Measurements from ENCODE around the gene BNIP5. TPM values are rescaled to one million over a fixed set of nuclear protein-coding genes. Genes with fewer than 3 reads are reported as not detected.
A peak's percentile ranks its signal among the peaks of the same experiment; 100 is the strongest.

BNIP5 gene
- not detected for total RNA-seq

DNA sequence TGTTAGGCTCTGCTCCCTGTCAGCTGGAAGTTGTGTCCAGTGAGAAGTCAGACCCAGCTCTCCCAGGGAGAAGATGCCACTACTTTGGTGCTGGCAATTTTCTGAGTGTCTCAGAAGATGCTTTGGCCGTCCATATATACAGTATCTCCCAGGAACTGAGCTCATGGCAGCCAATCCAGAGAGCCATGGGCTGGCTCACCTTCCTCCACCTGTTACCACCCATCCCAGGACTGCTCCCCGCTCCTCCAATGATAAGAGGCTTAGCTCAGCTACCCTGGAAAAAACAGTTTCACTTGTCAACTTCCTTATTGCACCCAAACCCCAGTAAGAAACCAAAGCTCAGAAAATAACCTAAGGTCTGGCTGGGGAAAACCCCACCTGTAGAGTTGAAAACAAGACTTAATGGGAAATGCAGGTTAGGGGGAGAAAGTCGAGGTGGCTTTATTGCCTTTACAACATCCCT lies at the start of gene BNIP5:
BNIP5 (minus strand) TSS at position 110 of the 463 bp plus-strand sequence. CDS start 6,198 bp downstream, outside the sequence.
- Mint-ChIP-seq H3K36me3 (no peaks in the 10 kb centered on the region), H3K9me3 (ENCODE audit: low read depth) (no peaks in the 10 kb centered on the region), H3K4me3 (no peak within 1 kb of the TSS), H3K27me3 (peaks cover 66% of the 10 kb centered on the region), H3K4me1 (peaks cover 22% of the 10 kb centered on the region), H3K27ac (no peak within 1 kb of the TSS)
- no peak for DNase-seq
- CTCF ChIA-PET = interaction anchor here (0.5 to 6.7 kb wide), 2 partner anchors 23 to 37 kb away, joined by 3 to 91 read pairs; no protein-coding TSS in a partner anchor
- no peak for ATAC-seq

DNA sequence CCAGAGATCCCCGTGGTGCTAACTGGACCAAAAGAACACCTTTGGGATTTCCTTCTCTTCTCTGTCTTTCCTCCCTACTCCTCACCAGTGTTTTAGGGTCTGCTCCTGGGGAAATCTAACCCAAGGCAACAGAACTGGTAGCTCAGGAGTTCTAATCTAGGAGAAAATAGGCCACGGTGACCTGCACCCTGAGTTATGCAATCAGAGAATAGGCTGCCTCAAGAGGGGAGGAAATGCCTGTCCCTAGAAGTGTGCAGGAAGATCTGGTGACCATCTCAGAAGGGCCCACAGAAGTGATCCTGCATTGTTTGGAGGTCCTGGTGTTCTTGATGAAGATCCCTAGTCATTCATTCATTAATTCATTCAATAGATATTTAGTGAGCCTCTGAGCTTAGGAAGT lies 47.4 kb upstream of the BNIP5 start:
- H3K27ac Mint-ChIP-seq = peak overlapping the region; percentile 54
- CTCF ChIA-PET = interaction anchor here (1.1 kb wide), 1 partner anchor 82 kb away, joined by 3 read pairs; no protein-coding TSS in a partner anchor

DNA sequence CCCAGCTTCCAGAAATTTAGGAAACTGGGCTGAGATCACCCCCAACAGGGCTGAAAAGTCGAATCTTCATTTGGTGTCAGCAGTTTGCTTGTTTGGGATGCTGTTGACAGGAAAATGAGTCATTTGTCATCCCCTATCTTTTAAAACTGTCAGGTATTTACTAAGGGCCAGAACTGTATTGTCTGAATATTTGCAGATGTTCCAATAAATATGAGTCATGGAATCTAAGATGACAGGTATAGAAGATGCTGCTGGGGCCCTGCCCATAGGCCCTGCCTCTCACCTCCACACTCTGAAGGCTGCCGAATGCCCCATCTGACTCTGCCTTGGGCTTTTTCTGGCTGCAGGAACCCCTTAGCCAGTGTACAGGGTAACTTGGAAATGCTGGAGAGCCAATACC lies 46.9 kb upstream of the BNIP5 start:
- Mint-ChIP-seq H3K9me3 (ENCODE audit: low read depth) (no peaks in the 10 kb centered on the region), H3K4me3 (no peak overlapping the region), H3K27me3 (peaks cover 11% of the 10 kb centered on the region), H3K27ac (peak overlapping the region; percentile 54), H3K36me3 (peaks cover 24% of the 10 kb centered on the region), H3K4me1 (peaks cover 68% of the 10 kb centered on the region)
- DNase-seq (peak; percentile 51), ATAC-seq (peak; percentile 37)
- CTCF ChIA-PET = no interaction called here

More for the DNA sequence above, 47.4 kb upstream of the BNIP5 start:
- Mint-ChIP-seq H3K27me3 (peaks cover 11% of the 10 kb centered on the region), H3K9me3 (ENCODE audit: low read depth) (no peaks in the 10 kb centered on the region), H3K36me3 (peaks cover 24% of the 10 kb centered on the region), H3K4me3 (no peak overlapping the region), H3K4me1 (peaks cover 63% of the 10 kb centered on the region)
- no peak for ATAC-seq
- no peak for DNase-seq

- DNase-seq (no peak), ATAC-seq (no peak)
- Mint-ChIP-seq H3K27me3 (peaks cover 5% of the 10 kb centered on the region), H3K27ac (peak overlapping the region; percentile 54), H3K4me1 (peaks cover 70% of the 10 kb centered on the region), H3K36me3 (peaks cover 24% of the 10 kb centered on the region), H3K4me3 (no peak overlapping the region), H3K9me3 (ENCODE audit: low read depth) (no peaks in the 10 kb centered on the region)
- CTCF ChIA-PET = interaction anchor here (0.6 to 1.2 kb wide), 2 partner anchors 22 to 614 kb away, joined by 3 to 4 read pairs; no protein-coding TSS in a partner anchor
These were observed 46.3 kb upstream of the BNIP5 start for GRCh38 chr6:36382976-36383375.

DNA sequence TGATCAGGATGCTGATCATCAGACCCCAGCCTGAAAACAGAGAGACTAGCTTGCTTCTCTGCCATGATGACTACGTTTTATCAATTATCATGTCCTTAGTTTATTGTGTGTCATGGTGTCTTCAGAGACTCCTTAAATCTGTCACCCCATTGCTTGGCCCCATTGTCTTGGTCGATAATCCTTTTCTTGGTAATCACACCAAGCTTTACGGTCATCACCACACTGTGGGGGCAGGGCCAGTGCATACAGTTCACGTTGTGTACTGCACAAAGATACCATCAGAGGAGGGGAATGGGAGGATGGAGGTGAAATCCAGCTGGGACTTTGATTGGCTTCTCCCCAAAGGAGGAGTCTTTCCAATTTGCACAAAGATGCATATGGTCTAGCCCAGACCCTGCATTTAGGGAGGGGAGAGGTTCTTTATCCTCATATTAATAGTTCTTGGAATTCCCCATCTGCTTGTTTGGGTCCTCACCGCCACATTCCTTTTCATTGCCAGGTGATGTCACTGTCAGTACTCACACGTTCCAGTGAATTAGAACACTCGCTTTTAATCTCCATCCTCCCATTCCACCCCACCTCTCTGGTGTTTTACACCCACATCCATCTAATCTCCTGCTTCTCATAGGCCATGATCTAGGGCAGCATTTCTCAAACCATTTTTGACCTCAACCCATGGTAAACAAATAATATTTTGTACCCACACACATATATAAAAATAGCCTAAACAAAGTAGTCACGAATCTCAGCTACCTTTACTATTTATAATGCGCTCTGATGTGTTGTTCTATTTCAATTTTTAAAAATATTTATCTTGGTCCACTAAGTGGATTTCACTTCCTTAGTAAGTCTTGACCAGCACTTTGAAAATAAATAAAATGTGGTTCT lies 45.1 kb upstream of the BNIP5 start:
- ATAC-seq = no peak
- peak overlapping the region; percentile 33 for H3K27ac Mint-ChIP-seq
- CTCF ChIA-PET = interaction anchor here (1.2 to 2.3 kb wide), 3 partner anchors 21 to 286 kb away, joined by 3 to 8 read pairs (median 4); no protein-coding TSS in a partner anchor

DNA sequence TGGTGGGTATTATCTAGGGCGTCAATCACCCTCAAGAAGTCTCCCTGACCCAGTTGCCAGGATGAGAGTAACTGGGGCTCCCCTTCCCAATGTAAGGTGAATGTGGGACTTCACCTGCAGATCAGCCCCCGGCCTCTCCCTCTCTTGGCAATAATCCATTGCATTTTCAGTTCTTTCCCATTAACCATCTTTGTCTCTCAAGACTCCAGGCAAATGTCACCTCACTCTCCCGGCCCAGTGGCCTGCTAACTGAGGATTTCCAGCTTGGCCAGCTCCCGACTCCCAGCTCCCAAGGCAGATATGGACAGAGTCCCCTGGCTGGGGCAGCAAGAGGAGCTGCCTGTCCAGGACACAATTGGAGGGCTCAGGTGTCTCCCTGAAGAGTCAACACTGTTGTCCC lies 43.5 kb upstream of the BNIP5 start:
- Mint-ChIP-seq H3K27ac (no peak overlapping the region), H3K4me3 (no peak overlapping the region), H3K36me3 (peaks cover 25% of the 10 kb centered on the region), H3K9me3 (ENCODE audit: low read depth) (no peaks in the 10 kb centered on the region), H3K4me1 (peaks cover 59% of the 10 kb centered on the region), H3K27me3 (no peaks in the 10 kb centered on the region)
- CTCF ChIA-PET = interaction anchor here (1.5 to 2.3 kb wide), 2 partner anchors 20 to 78 kb away, joined by 4 to 8 read pairs; no protein-coding TSS in a partner anchor
- no peak for ATAC-seq
- DNase-seq = no peak

More for the DNA sequence above, 45.1 kb upstream of the BNIP5 start:
- no peaks in the 10 kb centered on the region for H3K27me3 Mint-ChIP-seq
- no peak for DNase-seq
- no peaks in the 10 kb centered on the region for H3K9me3 Mint-ChIP-seq (ENCODE audit: low read depth)
- H3K36me3 Mint-ChIP-seq = peaks cover 24% of the 10 kb centered on the region
- peaks cover 72% of the 10 kb centered on the region for H3K4me1 Mint-ChIP-seq
- H3K4me3 Mint-ChIP-seq = no peak overlapping the region

GRCh38 chr6:36378936-36379335 lies 42.2 kb upstream of the BNIP5 start:
- H3K4me3 Mint-ChIP-seq = no peak overlapping the region
- peaks cover 50% of the 10 kb centered on the region for H3K4me1 Mint-ChIP-seq
- peaks cover 21% of the 10 kb centered on the region for H3K36me3 Mint-ChIP-seq
- CTCF ChIA-PET = no interaction called here
- no peak for ATAC-seq
- H3K27me3 Mint-ChIP-seq = no peaks in the 10 kb centered on the region
- DNase-seq = no peak
- H3K9me3 Mint-ChIP-seq (ENCODE audit: low read depth) = no peaks in the 10 kb centered on the region
- H3K27ac Mint-ChIP-seq = peak overlapping the region; percentile 55

- no peaks in the 10 kb centered on the region for H3K27me3 Mint-ChIP-seq
- H3K4me1 Mint-ChIP-seq = peaks cover 44% of the 10 kb centered on the region
- H3K4me3 Mint-ChIP-seq = no peak overlapping the region
- peak overlapping the region; percentile 55 for H3K27ac Mint-ChIP-seq
- no peak for DNase-seq
- H3K36me3 Mint-ChIP-seq = peaks cover 21% of the 10 kb centered on the region
- H3K9me3 Mint-ChIP-seq (ENCODE audit: low read depth) = no peaks in the 10 kb centered on the region
- CTCF ChIA-PET = no interaction called here
- ATAC-seq = no peak
These were observed 41.7 kb upstream of the BNIP5 start for GRCh38 chr6:36378243-36378920.

DNA sequence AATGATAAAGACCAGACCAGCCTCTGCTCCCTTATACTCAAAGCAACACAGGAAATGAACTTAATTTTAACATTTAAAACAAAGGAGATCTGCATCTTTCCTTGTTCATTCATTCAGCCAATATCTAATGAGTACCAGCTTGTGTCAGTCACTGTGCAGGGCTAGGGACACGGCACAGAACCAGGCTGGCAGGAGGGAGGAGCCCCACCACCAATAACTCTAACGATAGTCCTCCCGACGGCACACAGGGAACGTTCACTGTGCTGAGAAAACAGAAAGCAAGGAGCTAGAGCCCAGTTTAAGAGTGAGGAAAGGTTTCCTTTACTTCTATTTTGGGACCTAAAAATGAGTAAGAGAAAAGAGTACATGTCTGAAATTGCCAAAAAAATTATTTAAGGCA lies 40.9 kb upstream of the BNIP5 start:
- CTCF ChIA-PET = no interaction called here
- no peaks in the 10 kb centered on the region for H3K27me3 Mint-ChIP-seq
- H3K27ac Mint-ChIP-seq = peak overlapping the region; percentile 54
- no peak for ATAC-seq
- H3K9me3 Mint-ChIP-seq (ENCODE audit: low read depth) = no peaks in the 10 kb centered on the region
- peaks cover 20% of the 10 kb centered on the region for H3K36me3 Mint-ChIP-seq
- no peak for DNase-seq
- H3K4me1 Mint-ChIP-seq = peaks cover 36% of the 10 kb centered on the region
- H3K4me3 Mint-ChIP-seq = peak overlapping the region; percentile 18

DNA sequence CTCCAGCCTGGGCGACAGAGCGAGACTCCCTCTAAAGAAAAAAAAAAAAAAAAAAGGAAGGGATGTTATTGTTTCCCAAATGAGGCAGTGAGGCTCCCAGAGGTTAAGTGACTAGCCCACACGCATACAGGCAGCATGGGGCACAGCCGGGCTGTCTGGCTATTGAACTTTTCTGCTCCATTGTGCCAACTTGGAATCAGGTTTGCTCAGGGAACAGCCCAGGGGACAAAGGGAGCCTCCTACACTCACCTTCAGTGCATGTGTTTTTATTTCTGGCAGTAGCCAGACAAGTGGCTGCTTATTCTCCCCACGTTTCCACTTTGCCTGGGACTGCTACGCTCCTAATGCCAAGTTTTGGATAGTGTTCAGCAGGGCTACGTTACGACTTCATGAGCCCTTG lies 40.1 kb upstream of the BNIP5 start:
- Mint-ChIP-seq H3K9me3 (ENCODE audit: low read depth) (no peaks in the 10 kb centered on the region), H3K36me3 (peaks cover 23% of the 10 kb centered on the region), H3K27me3 (no peaks in the 10 kb centered on the region), H3K4me3 (no peak overlapping the region), H3K27ac (no peak overlapping the region), H3K4me1 (peaks cover 32% of the 10 kb centered on the region)
- DNase-seq (no peak), ATAC-seq (no peak)
- CTCF ChIA-PET = no interaction called here

GRCh38 chr6:36376183-36376582 lies 39.5 kb upstream of the BNIP5 start:
- Mint-ChIP-seq H3K4me3 (no peak overlapping the region), H3K9me3 (ENCODE audit: low read depth) (no peaks in the 10 kb centered on the region), H3K4me1 (peaks cover 27% of the 10 kb centered on the region), H3K36me3 (peaks cover 21% of the 10 kb centered on the region), H3K27ac (no peak overlapping the region), H3K27me3 (no peaks in the 10 kb centered on the region)
- ATAC-seq (no peak), DNase-seq (no peak)
- CTCF ChIA-PET = no interaction called here

GRCh38 chr6:36375644-36376155 lies 39.0 kb upstream of the BNIP5 start:
- CTCF ChIA-PET = no interaction called here
- ATAC-seq (no peak), DNase-seq (no peak)
- no peaks in the 10 kb centered on the region for H3K27me3 Mint-ChIP-seq
- H3K4me3 Mint-ChIP-seq = no peak overlapping the region
- peaks cover 22% of the 10 kb centered on the region for H3K36me3 Mint-ChIP-seq
- H3K4me1 Mint-ChIP-seq = peaks cover 23% of the 10 kb centered on the region
- H3K9me3 Mint-ChIP-seq (ENCODE audit: low read depth) = no peaks in the 10 kb centered on the region
- no peak overlapping the region for H3K27ac Mint-ChIP-seq

- DNase-seq (no peak), ATAC-seq (no peak)
- Mint-ChIP-seq H3K4me1 (peaks cover 19% of the 10 kb centered on the region), H3K27me3 (no peaks in the 10 kb centered on the region), H3K27ac (no peak overlapping the region), H3K36me3 (peaks cover 24% of the 10 kb centered on the region), H3K9me3 (ENCODE audit: low read depth) (no peaks in the 10 kb centered on the region), H3K4me3 (no peak overlapping the region)
- CTCF ChIA-PET = no interaction called here
These were observed 38.3 kb upstream of the BNIP5 start for GRCh38 chr6:36374972-36375371.
